Osteocyte (in vitro differentiated cells): ENCODE measurements around the gene COL1A1. TPM values are rescaled to one million over a fixed set of nuclear protein-coding genes. Genes with fewer than 3 reads are reported as not detected.

Experiments used
- DNase-seq: peaks from one replicate; pipeline ENCODE4 v3.0.0; 2021; ENCODE audit warnings: mixed read lengths; ENCODE audit not compliant: unreplicated experiment; ENCODE audit errors: extremely low spot score
- H3K27ac Mint-ChIP-seq: one replicate; pipeline ENCODE4 v1.8.0; 2021; ENCODE audit warnings: mild to moderate bottlenecking, mixed read lengths; ENCODE audit not compliant: unreplicated experiment
- H3K27me3 Mint-ChIP-seq: one replicate; pipeline ENCODE4 v1.8.0; 2021; ENCODE audit warnings: mixed read lengths; ENCODE audit not compliant: unreplicated experiment
- H3K36me3 Mint-ChIP-seq: one replicate; pipeline ENCODE4 v1.8.0; 2021; ENCODE audit warnings: mixed read lengths; ENCODE audit not compliant: unreplicated experiment
- H3K4me1 Mint-ChIP-seq: one replicate; pipeline ENCODE4 v1.8.0; 2021; ENCODE audit warnings: mixed read lengths; ENCODE audit not compliant: unreplicated experiment
- H3K4me3 Mint-ChIP-seq: one replicate; pipeline ENCODE4 v1.8.0; 2021; ENCODE audit warnings: mild to moderate bottlenecking, moderate library complexity, mixed read lengths; ENCODE audit not compliant: unreplicated experiment
- H3K9me3 Mint-ChIP-seq: one replicate; pipeline ENCODE4 v1.8.0; 2021; ENCODE audit warnings: mixed read lengths; ENCODE audit not compliant: unreplicated experiment
- total RNA-seq: library from RNA; stranded (reverse); gene quantifications from 2 replicates; pipeline ENCODE4 v1.2.1, GENCODE V29; 2021
- TF ChIP-seq, protein P1 (sequence below): fragments of 200-600 bp; sonication (generic); IDR thresholded peaks from 2 replicates; pipeline ENCODE4 v1.5.0; 2021; ENCODE audit warnings: antibody characterized with exemption, mild to moderate bottlenecking, moderate library complexity

Gene COL1A1
- total RNA-seq, 1 donor from 2014 or later: 25,918 TPM

- Mint-ChIP-seq H3K36me3 (no peaks in the 10 kb centered on the region), H3K27ac (no peak overlapping the region), H3K27me3 (no peaks in the 10 kb centered on the region)
Observed at GRCh38 chr17:50163843-50164696, 37.4 kb downstream of the COL1A1 start.

GRCh38 chr17:50162466-50163254, 38.8 kb downstream of the COL1A1 start:
- H3K27ac Mint-ChIP-seq: no peak overlapping the region
- H3K36me3 Mint-ChIP-seq: no peaks in the 10 kb centered on the region
- peaks cover 27% of the 10 kb centered on the region for H3K4me1 Mint-ChIP-seq
- TF ChIP-seq, protein P1, sequence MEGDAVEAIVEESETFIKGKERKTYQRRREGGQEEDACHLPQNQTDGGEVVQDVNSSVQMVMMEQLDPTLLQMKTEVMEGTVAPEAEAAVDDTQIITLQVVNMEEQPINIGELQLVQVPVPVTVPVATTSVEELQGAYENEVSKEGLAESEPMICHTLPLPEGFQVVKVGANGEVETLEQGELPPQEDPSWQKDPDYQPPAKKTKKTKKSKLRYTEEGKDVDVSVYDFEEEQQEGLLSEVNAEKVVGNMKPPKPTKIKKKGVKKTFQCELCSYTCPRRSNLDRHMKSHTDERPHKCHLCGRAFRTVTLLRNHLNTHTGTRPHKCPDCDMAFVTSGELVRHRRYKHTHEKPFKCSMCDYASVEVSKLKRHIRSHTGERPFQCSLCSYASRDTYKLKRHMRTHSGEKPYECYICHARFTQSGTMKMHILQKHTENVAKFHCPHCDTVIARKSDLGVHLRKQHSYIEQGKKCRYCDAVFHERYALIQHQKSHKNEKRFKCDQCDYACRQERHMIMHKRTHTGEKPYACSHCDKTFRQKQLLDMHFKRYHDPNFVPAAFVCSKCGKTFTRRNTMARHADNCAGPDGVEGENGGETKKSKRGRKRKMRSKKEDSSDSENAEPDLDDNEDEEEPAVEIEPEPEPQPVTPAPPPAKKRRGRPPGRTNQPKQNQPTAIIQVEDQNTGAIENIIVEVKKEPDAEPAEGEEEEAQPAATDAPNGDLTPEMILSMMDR: no peak
- no peak for DNase-seq
- no peak overlapping the region for H3K4me3 Mint-ChIP-seq
- no peaks in the 10 kb centered on the region for H3K9me3 Mint-ChIP-seq
- no peaks in the 10 kb centered on the region for H3K27me3 Mint-ChIP-seq

More at GRCh38 chr17:50163843-50164696, 37.4 kb downstream of the COL1A1 start:
- no peak for DNase-seq
- H3K4me1 Mint-ChIP-seq: peaks cover 35% of the 10 kb centered on the region
- no peaks in the 10 kb centered on the region for H3K9me3 Mint-ChIP-seq
- no peak overlapping the region for H3K4me3 Mint-ChIP-seq
- TF ChIP-seq, protein P1: no peak

- peak overlapping the region; percentile 76 for H3K27ac Mint-ChIP-seq
- H3K36me3 Mint-ChIP-seq: no peaks in the 10 kb centered on the region
- peak overlapping the region; percentile 79 for H3K4me3 Mint-ChIP-seq
- peaks cover 25% of the 10 kb centered on the region for H3K4me1 Mint-ChIP-seq
- TF ChIP-seq, protein P1: no peak
- H3K27me3 Mint-ChIP-seq: no peaks in the 10 kb centered on the region
- H3K9me3 Mint-ChIP-seq: no peaks in the 10 kb centered on the region
- DNase-seq: no peak
Observed at GRCh38 chr17:50161911-50162288, 39.5 kb downstream of the COL1A1 start.

DNA sequence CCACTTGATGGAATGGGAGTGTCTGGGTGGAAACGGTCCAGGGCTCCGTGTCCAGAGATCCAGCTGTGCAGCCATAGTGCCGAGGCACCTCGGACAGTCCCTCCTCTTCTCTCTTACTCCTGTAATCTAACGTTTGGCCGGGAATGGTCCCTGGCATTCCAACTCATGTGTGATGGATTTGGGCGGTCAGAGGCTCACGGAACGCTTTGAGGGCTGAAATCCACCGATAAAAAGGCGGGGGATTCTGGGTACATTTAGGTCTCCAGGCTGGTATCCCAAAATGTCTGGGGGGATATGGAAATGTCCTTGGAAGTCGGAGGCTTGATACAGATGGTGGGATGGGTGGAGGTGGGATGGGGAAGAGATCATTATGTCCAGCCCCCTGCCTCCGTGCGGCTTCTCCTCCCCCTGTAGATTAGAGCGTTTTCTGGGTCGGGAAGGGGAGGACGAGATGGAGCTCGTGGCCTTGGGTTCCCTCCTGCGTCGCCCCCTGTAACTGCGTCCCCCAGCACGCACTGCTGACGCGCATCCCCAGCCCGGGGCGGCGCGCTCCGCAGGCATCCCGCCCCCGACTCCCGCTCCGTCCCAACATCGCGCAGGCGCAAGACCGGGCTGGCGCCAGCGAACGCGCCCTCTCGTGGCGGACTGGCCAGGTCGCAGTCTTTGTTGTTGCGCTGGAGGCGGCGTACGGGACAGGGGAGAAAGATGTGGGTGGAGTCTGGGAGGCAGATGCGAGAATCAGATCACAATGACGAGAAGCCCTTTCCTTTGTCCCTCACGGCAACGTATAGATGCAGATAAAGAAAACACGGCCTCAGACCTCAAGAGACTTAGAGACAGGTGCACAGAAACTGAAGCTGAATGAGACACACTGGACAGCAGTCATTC, 40.2 kb downstream of the COL1A1 start:
- H3K4me3 Mint-ChIP-seq: peak overlapping the region; percentile 79
- H3K4me1 Mint-ChIP-seq: peaks cover 22% of the 10 kb centered on the region
- TF ChIP-seq, protein P1: peak; percentile 96
- peak; percentile 98 for DNase-seq
- H3K27ac Mint-ChIP-seq: peak overlapping the region; percentile 76
- no peaks in the 10 kb centered on the region for H3K36me3 Mint-ChIP-seq
- H3K27me3 Mint-ChIP-seq: no peaks in the 10 kb centered on the region
- H3K9me3 Mint-ChIP-seq: no peaks in the 10 kb centered on the region
